GM21737 (cell line): ENCODE results near the gene C12orf60.

ENCODE experiments used
- ATAC-seq: cut with Tn5 transposase; IDR thresholded peaks from one replicate; pipeline ENCODE4 v1.9.1; 2021; ENCODE audit warnings: mild to moderate bottlenecking, moderate library complexity; ENCODE audit not compliant: unreplicated experiment

The C12orf60 gene

GRCh38 chr12:14833952-14834351, 30.5 kb downstream of the C12orf60 start:
- ATAC-seq, result no peak

- ATAC-seq, result no peak
Measured at GRCh38 chr12:14834509-14834908, 31.0 kb downstream of the C12orf60 start.

GRCh38 chr12:14836336-14837210, 33.1 kb downstream of the C12orf60 start:
- no peak for ATAC-seq

GRCh38 chr12:14839262-14839661, 35.8 kb downstream of the C12orf60 start:
- ATAC-seq, result no peak

GRCh38 chr12:14840616-14841015, 37.1 kb downstream of the C12orf60 start:
- ATAC-seq, result no peak

GRCh38 chr12:14841761-14842160, 38.3 kb downstream of the C12orf60 start:
- ATAC-seq, result no peak

- no peak for ATAC-seq
Measured at GRCh38 chr12:14842315-14842714, 38.8 kb downstream of the C12orf60 start.

GRCh38 chr12:14843425-14843887, 40.0 kb downstream of the C12orf60 start, which contains the start of gene ART4:
Gene ART4, minus strand, starts transcription at chr12:14843526. Its CDS starts 413 bp downstream, at chr12:14843113.
- ATAC-seq, result no peak

GRCh38 chr12:14844401-14844800, 40.9 kb downstream of the C12orf60 start:
- no peak for ATAC-seq

- ATAC-seq, result no peak
Measured at GRCh38 chr12:14845350-14845750, 41.9 kb downstream of the C12orf60 start.

GRCh38 chr12:14846042-14846587, 42.6 kb downstream of the C12orf60 start:
- no peak for ATAC-seq

GRCh38 chr12:14846876-14847580, 43.6 kb downstream of the C12orf60 start:
- ATAC-seq, result no peak

- no peak for ATAC-seq
Measured at GRCh38 chr12:14849661-14850060, 46.2 kb downstream of the C12orf60 start.

GRCh38 chr12:14850929-14851663, 47.6 kb downstream of the C12orf60 start:
- ATAC-seq, result no peak

GRCh38 chr12:14852880-14853279, 49.4 kb downstream of the C12orf60 start:
- ATAC-seq, result no peak

GRCh38 chr12:14853961-14854360, 50.5 kb downstream of the C12orf60 start:
- no peak for ATAC-seq

GRCh38 chr12:14854586-14855183, 51.2 kb downstream of the C12orf60 start:
- ATAC-seq, result no peak

GRCh38 chr12:14858513-14858912, 55.0 kb downstream of the C12orf60 start:
- ATAC-seq, result no peak

GRCh38 chr12:14860490-14860889, 57.0 kb downstream of the C12orf60 start:
- ATAC-seq, result no peak

- ATAC-seq, result no peak
Measured at GRCh38 chr12:14868916-14869506, 65.5 kb downstream of the C12orf60 start.
